DND-41 (cell line): Measurements from ENCODE around the gene ZC3H15.

Experiments
- ATAC-seq: fragments of 200-7000 bp; cut with Tn5 transposase; 3 replicates; pipeline ENCODE4 v1.9.1; 2021; ENCODE audit warnings: low read depth; ENCODE audit not compliant: insufficient read depth
- DNase-seq: peaks from one replicate; pipeline ENCODE4 v3.0.0-alpha.2; 2020
- H2AFZ ChIP-seq: 2 replicates; pipeline ENCODE4 v1.6.0; 2012; ENCODE audit warnings: low read depth, low read length
- H3K27ac ChIP-seq: 2 replicates; pipeline ENCODE4 v1.5.1; 2012; ENCODE audit warnings: low read length, inconsistent platforms
- H3K27me3 ChIP-seq: fragments of 200-600 bp; sonication (generic); 2 replicates; pipeline ENCODE4 v1.6.0; 2012; ENCODE audit warnings: low read length, mild to moderate bottlenecking, inconsistent platforms; ENCODE audit not compliant: insufficient read depth, poor library complexity
- H3K36me3 ChIP-seq: 2 replicates; pipeline ENCODE4 v1.5.1; 2012; ENCODE audit warnings: low read length, inconsistent platforms; ENCODE audit not compliant: insufficient read depth
- H3K4me1 ChIP-seq: 2 replicates; pipeline ENCODE4 v1.5.1; 2012; ENCODE audit warnings: mild to moderate bottlenecking, low read length; ENCODE audit not compliant: insufficient read depth
- H3K4me2 ChIP-seq: 2 replicates; pipeline ENCODE4 v1.6.0; 2012; ENCODE audit warnings: mild to moderate bottlenecking, moderate library complexity, low read length, inconsistent platforms; ENCODE audit not compliant: insufficient read depth
- H3K4me3 ChIP-seq, 2 experiments: fragments of 200-600 bp in 1 of 2; shearing (Covaris generic) in 1 of 2; 2 replicates each; pipeline ENCODE4 v1.5.1; 2012 to 2016; ENCODE audit warnings: inconsistent platforms in 2 of 2, low read length in 2 of 2, mild to moderate bottlenecking in 2 of 2, low read depth in 1 of 2, moderate library complexity in 1 of 2
- H3K79me2 ChIP-seq: 2 replicates; pipeline ENCODE4 v1.6.0; 2012; ENCODE audit warnings: low read length, inconsistent platforms; ENCODE audit not compliant: insufficient read depth
- H3K9ac ChIP-seq: 2 replicates; pipeline ENCODE4 v1.6.0; 2012; ENCODE audit warnings: low read depth, mild to moderate bottlenecking, inconsistent platforms, low read length, moderate library complexity
- H3K9me3 ChIP-seq: 2 replicates; pipeline ENCODE4 v1.5.1; 2012; ENCODE audit warnings: low read length, moderate library complexity, mild to moderate bottlenecking, inconsistent platforms; ENCODE audit not compliant: insufficient read depth, severe bottlenecking
- H4K20me1 ChIP-seq: 2 replicates; pipeline ENCODE4 v1.6.0; 2012; ENCODE audit warnings: low read length; ENCODE audit not compliant: insufficient read depth
- CTCF ChIP-seq: IDR thresholded peaks from 2 replicates; pipeline ENCODE4 v1.5.1; 2012; ENCODE audit warnings: borderline replicate concordance, low read length, moderate library complexity, mild to moderate bottlenecking; ENCODE audit not compliant: poor library complexity, severe bottlenecking; ENCODE audit errors: extremely low read depth
- EZH2 ChIP-seq: IDR thresholded peaks from 3 replicates; pipeline ENCODE4 v1.6.1; 2012; ENCODE audit warnings: borderline replicate concordance, low read depth, mild to moderate bottlenecking, moderate library complexity, low read length, inconsistent platforms; ENCODE audit not compliant: severe bottlenecking

The ZC3H15 gene

GRCh38 chr2:186535861-186536260 lies 49.8 kb downstream of the ZC3H15 start:
- Histone ChIP-seq H4K20me1 (no peaks in the 10 kb centered on the region), H3K27me3 (no peaks in the 10 kb centered on the region), H3K36me3 (no peaks in the 10 kb centered on the region), H3K79me2 (no peaks in the 10 kb centered on the region), H3K4me2 (no peak overlapping the region), H2AFZ (no peak overlapping the region), H3K27ac (no peak overlapping the region), H3K4me1 (no peaks in the 10 kb centered on the region), H3K9ac (no peak overlapping the region), H3K9me3 (no peaks in the 10 kb centered on the region), H3K4me3 (no peak overlapping the region)
- no peak for DNase-seq
- no peak for TF ChIP-seq EZH2
- no peak for TF ChIP-seq CTCF
- ATAC-seq, result no peak

GRCh38 chr2:186537019-186537418 lies 51.0 kb downstream of the ZC3H15 start:
- Histone ChIP-seq H3K79me2 (no peaks in the 10 kb centered on the region), H3K9ac (no peak overlapping the region), H3K4me3 (no peak overlapping the region), H3K27me3 (no peaks in the 10 kb centered on the region), H3K27ac (no peak overlapping the region), H2AFZ (no peak overlapping the region), H3K36me3 (no peaks in the 10 kb centered on the region), H3K4me1 (no peaks in the 10 kb centered on the region), H3K4me2 (no peak overlapping the region), H4K20me1 (no peaks in the 10 kb centered on the region), H3K9me3 (no peaks in the 10 kb centered on the region)
- no peak for DNase-seq
- no peak for ATAC-seq
- TF ChIP-seq CTCF (no peak), EZH2 (no peak)

GRCh38 chr2:186540941-186541340 lies 54.9 kb downstream of the ZC3H15 start:
- TF ChIP-seq EZH2, result no peak
- TF ChIP-seq CTCF, result no peak
- Histone ChIP-seq H2AFZ (no peak overlapping the region), H3K79me2 (no peaks in the 10 kb centered on the region), H3K9me3 (no peaks in the 10 kb centered on the region), H3K36me3 (no peaks in the 10 kb centered on the region), H3K9ac (no peak overlapping the region), H3K27ac (no peak overlapping the region), H3K27me3 (no peaks in the 10 kb centered on the region), H3K4me3 (no peak overlapping the region), H4K20me1 (no peaks in the 10 kb centered on the region), H3K4me1 (no peaks in the 10 kb centered on the region), H3K4me2 (no peak overlapping the region)
- no peak for DNase-seq
- no peak for ATAC-seq

- no peak overlapping the region for H2AFZ ChIP-seq
- no peaks in the 10 kb centered on the region for H3K36me3 ChIP-seq
- H3K9me3 ChIP-seq, result no peaks in the 10 kb centered on the region
- H3K4me2 ChIP-seq, result no peak overlapping the region
- H3K4me1 ChIP-seq, result no peaks in the 10 kb centered on the region
- H3K9ac ChIP-seq, result no peak overlapping the region
- DNase-seq (no peak), ATAC-seq (no peak)
- no peaks in the 10 kb centered on the region for H3K27me3 ChIP-seq
- no peaks in the 10 kb centered on the region for H4K20me1 ChIP-seq
- H3K27ac ChIP-seq, result no peak overlapping the region
- H3K4me3 ChIP-seq, result no peak overlapping the region
- H3K79me2 ChIP-seq, result no peaks in the 10 kb centered on the region
- TF ChIP-seq CTCF (no peak), EZH2 (no peak)
These were observed 55.9 kb downstream of the ZC3H15 start for GRCh38 chr2:186542002-186542401.
